AG09309 (cell line): Measurements from ENCODE around the gene CDK6.

ENCODE experiments used
- DNase-seq: peaks from one replicate; pipeline ENCODE4 v3.0.0-alpha.2; 2010; ENCODE audit warnings: low read depth
- H3K4me3 ChIP-seq: 2 replicates; pipeline ENCODE4 v1.5.1; 2011; ENCODE audit warnings: mild to moderate bottlenecking, low read depth, low read length, moderate library complexity; ENCODE audit not compliant: control insufficient read depth
- TF ChIP-seq, protein P1 (sequence below): IDR thresholded peaks from 2 replicates; pipeline ENCODE4 v1.5.1; 2011; ENCODE audit warnings: mild to moderate bottlenecking, low read depth, low read length, inconsistent platforms; ENCODE audit not compliant: insufficient read depth, control insufficient read depth; ENCODE audit errors: missing control alignments

CDK6 gene

GRCh38 chr7:92708111-92709042, 128.0 kb downstream of the CDK6 start:
- TF ChIP-seq, protein P1, sequence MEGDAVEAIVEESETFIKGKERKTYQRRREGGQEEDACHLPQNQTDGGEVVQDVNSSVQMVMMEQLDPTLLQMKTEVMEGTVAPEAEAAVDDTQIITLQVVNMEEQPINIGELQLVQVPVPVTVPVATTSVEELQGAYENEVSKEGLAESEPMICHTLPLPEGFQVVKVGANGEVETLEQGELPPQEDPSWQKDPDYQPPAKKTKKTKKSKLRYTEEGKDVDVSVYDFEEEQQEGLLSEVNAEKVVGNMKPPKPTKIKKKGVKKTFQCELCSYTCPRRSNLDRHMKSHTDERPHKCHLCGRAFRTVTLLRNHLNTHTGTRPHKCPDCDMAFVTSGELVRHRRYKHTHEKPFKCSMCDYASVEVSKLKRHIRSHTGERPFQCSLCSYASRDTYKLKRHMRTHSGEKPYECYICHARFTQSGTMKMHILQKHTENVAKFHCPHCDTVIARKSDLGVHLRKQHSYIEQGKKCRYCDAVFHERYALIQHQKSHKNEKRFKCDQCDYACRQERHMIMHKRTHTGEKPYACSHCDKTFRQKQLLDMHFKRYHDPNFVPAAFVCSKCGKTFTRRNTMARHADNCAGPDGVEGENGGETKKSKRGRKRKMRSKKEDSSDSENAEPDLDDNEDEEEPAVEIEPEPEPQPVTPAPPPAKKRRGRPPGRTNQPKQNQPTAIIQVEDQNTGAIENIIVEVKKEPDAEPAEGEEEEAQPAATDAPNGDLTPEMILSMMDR = no peak
- H3K4me3 ChIP-seq = no peak overlapping the region
- DNase-seq = no peak

GRCh38 chr7:92707435-92707834, 128.9 kb downstream of the CDK6 start:
- DNase-seq = no peak
- TF ChIP-seq, protein P1 = no peak

GRCh38 chr7:92706563-92706962, 129.8 kb downstream of the CDK6 start:
- TF ChIP-seq, protein P1 = no peak
- H3K4me3 ChIP-seq = no peak overlapping the region
- DNase-seq = no peak

More at GRCh38 chr7:92707435-92707834, 128.9 kb downstream of the CDK6 start:
- H3K4me3 ChIP-seq = no peak overlapping the region

- TF ChIP-seq, protein P1 = no peak
- no peak overlapping the region for H3K4me3 ChIP-seq
These were observed 130.5 kb downstream of the CDK6 start for GRCh38 chr7:92705831-92706230.

DNA sequence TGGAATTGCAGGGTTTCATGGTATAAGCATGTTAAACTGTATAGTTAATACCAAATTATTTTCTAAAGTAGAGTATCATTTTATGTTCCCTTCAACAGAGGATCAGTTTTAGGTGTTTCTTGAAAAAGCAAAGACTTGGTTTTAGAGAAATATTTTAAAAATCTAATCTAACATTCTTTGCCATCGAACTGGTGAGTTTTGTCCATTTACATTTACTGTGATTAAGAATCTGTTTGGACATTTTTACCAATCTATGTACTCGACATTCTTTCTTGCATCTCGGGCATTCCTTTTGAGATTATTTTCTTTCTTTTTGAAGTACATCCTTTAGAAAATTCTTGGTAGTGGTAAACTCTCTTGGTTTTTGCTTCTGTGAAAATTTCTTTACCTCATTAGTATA, 131.5 kb downstream of the CDK6 start:
- no peak for DNase-seq
- H3K4me3 ChIP-seq = no peak overlapping the region
- TF ChIP-seq, protein P1 = no peak

More at GRCh38 chr7:92705831-92706230, 130.5 kb downstream of the CDK6 start:
- DNase-seq = no peak

DNA sequence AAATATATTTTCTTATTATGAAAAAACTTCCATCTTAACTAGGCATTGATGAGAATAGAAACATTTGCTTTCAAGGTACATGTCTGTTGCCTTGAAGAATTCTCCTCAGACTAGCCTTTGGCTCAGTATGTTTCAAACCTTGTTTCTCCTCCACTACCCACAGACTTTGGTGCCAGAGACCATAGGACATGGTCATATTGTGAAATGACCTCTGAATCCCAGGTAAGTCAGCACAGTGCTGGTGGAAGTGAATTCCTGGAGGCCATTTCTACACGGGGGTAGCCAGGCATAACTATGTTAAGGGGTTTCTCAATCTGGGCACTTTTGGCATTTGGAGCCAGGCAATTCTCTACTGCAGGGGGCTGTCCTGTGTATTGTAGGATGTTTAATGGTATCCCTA, 133.8 kb downstream of the CDK6 start:
- H3K4me3 ChIP-seq = no peak overlapping the region
- TF ChIP-seq, protein P1 = no peak
- DNase-seq = no peak
